Dermis microvascular lymphatic vessel endothelial cell (primary cell): ENCODE measurements around the gene DTNB. TPM values are rescaled to one million over a fixed set of nuclear protein-coding genes. Genes with fewer than 3 reads are reported as not detected.
"Not testable (repeated sequence)": the region's sequence is repeated elsewhere in the genome, so short reads cannot be mapped to it uniquely, and the experiment has no call there.

ENCODE experiments used
- DNase-seq, 2 donors: peaks; one replicate each; pipeline versions ENCODE4 v3.0.0 to v3.0.0-alpha.2; 2010; ENCODE audit warnings: low read depth in 2 of 2
- total RNA-seq: library from RNA; depleted of rRNA; stranded (reverse); fragments of >200 nt; gene quantifications from 2 replicates; pipeline ENCODE4 v1.2.1, GENCODE V29; 2014

DTNB gene
- total RNA-seq, 1 donor from 2014 or later: 4.9 TPM

GRCh38 chr2:25421289-25421688 is 252.1 kb downstream of the DTNB start:
- DNase-seq: no peak

GRCh38 chr2:25420820-25421237 is 252.5 kb downstream of the DTNB start:
- DNase-seq: no peak

- no peak for DNase-seq
Observed at GRCh38 chr2:25419678-25420242, 253.6 kb downstream of the DTNB start.

DNA sequence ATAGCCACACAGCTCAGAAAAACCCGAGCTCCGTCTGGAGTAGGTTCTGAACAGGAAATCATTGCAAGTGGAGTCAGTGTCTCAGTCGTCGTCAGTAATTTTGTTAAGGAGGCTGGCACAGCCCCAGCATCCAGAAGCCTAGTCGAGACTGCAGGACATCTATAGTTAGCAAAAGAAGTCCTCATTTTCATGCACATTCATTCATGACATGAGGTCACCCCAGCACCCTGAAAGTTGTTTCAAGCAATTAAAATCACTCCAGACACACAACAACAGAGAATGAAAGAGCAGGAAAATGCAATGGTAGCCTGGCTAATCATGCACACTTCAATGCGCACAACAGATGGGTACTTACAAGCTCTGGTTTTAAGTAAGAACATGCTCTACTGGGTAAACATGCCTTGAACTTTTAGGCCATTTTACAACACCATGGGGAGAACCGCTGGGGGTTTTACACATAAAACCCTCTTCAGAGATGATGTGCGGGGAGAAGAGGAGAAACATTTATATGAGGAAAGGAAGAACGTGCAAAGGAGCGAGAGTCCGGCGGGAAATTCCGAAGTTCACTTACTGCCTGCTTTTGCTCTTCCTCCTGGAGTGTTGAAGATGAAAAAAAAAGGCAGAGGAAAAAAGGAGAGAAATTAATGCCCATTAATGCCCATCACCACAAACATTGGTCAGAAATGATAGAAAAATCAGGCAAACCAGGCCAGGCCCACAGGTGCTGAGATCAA is 254.3 kb downstream of the DTNB start:
- DNase-seq: no peak

DNA sequence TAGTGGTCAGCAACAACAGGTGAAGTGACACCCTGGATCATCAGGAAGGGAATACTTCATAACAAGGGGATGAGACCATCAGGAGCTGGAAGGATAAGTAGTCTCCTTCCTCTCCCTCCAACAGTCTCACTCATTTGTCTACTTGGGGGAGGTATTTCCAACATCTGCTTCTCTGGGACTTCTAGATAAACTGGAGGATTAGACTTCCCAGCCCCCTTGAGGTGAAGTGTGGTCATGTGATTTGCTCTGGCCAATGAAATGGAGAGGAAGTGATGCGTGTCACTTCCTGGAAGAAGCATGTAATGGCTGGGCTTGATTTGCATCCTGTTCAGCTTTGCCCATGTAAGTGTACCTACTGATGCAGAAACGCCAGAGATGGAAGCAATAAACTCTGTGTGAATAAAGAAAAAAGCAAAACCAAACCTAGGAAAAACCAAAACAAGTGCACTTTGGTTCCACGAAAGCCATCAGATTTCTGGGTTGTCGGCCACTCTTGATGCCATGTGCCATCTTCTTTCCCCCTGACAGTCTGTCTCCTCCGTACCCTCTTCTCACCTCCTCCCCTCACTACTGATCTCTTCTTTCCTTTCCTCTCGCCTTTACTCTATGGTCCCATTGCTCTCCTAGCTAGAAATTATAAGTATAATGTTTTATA is 255.5 kb downstream of the DTNB start:
- DNase-seq: no peak

DNA sequence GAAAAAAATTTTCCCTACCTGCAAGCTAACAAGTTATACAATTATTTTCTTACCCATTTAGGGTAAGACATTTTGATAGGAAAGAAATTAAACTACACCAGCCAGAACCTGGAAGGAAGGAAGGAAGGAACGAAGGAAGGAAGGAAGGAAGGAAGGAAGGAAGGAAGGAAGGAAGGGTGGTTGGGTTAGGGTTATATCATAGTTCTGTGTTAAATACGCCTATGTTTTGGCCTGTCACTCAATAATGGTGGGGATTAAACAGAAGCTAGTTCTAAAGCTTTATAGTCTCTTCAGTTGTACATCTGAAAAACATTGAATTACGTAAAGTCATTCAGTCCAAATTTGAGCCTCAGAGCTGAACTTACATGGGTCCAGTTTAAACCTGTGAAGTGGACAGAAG is 256.7 kb downstream of the DTNB start:
- DNase-seq: no peak

GRCh38 chr2:25414781-25415180 is 258.6 kb downstream of the DTNB start:
- no peak for DNase-seq

GRCh38 chr2:25413409-25413808 is 260.0 kb downstream of the DTNB start:
- DNase-seq: not testable (repeated sequence)

GRCh38 chr2:25411753-25412152 is 261.6 kb downstream of the DTNB start:
- DNase-seq: no peak

DNA sequence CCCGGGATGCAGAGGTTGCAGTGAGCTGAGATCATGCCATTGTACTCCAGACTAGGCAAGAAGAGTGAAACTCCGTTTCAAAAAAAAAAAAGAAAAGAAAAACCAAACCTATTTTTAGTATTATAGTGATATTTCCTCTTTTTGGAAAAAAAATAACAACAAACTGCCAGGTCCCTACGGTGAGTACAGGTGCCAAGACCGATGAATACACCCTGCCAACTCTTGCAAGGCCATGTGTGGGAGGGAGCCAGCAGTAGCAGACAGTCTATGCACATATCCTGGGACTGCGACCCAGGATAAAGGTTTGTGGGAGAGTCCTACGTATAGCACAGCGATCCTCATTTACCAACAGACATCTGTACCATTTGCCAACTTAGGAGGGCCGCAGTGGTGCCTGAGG is 262.1 kb downstream of the DTNB start:
- no peak for DNase-seq

- no peak for DNase-seq
Observed at GRCh38 chr2:25410370-25410769, 263.0 kb downstream of the DTNB start.

- no peak for DNase-seq
Observed at GRCh38 chr2:25409468-25409867, 263.9 kb downstream of the DTNB start.

DNA sequence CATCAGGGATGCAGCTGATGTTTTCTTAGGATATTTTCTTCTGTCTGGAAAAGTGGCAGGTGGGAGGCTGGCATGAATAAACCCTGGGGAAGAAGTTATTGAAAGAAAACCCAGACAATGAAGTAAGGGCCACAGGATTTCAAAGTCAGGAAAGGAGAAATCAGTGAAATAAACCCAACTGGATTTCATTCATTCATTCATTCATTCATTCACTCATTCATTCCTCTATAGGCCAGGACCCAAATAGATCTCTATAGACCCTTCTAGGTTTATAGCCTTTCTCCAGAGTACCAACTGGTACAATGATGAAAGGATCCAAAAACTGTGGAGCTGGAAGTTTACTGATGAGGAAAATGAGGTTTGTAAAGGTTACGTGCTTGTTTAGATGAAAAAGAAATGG is 264.3 kb downstream of the DTNB start:
- DNase-seq: no peak

GRCh38 chr2:25405611-25406295 is 267.6 kb downstream of the DTNB start:
- DNase-seq: no peak

- DNase-seq: not testable (repeated sequence)
Observed at GRCh38 chr2:25403120-25403760, 270.1 kb downstream of the DTNB start.

- no peak for DNase-seq
Observed at GRCh38 chr2:25402477-25402876, 270.9 kb downstream of the DTNB start.

DNA sequence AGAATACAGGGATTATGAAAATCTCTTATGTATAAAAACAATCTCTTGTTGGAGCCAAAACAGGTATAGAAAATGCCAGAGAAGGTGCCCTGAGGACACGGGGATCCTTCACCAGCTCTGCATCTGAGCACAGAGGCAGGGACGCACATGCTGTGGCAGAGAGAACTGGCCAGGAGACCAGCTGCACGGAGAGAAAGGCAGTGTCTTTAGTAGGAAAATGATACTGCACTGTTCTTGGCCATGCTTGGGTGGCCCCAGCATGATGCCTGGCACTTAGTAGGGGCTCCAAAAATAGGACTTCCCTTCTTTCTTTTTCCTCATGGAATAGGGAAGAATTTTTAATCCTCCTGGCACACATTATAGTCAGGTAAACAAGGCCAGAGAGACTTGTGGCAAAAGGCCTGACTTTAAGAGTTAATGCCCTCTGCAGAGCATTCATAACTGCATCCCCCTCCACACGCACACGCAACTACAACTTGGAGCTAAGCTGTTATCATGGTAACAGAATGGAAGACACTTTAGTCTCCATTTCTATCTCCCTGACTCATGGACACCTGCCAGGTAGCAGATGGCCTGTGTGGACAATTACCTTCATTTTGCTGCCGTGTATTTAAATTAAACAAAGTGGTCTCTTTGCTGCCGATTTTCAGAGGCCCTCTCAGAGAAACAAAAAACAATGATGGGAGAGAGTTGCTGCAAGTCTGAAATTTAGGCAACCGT is 271.9 kb downstream of the DTNB start:
- DNase-seq: no peak

GRCh38 chr2:25400576-25401216 is 272.7 kb downstream of the DTNB start:
- DNase-seq: no peak

- DNase-seq: no peak
Observed at GRCh38 chr2:25400169-25400568, 273.2 kb downstream of the DTNB start.

- no peak for DNase-seq
Observed at GRCh38 chr2:25398534-25398933, 274.8 kb downstream of the DTNB start.

DNA sequence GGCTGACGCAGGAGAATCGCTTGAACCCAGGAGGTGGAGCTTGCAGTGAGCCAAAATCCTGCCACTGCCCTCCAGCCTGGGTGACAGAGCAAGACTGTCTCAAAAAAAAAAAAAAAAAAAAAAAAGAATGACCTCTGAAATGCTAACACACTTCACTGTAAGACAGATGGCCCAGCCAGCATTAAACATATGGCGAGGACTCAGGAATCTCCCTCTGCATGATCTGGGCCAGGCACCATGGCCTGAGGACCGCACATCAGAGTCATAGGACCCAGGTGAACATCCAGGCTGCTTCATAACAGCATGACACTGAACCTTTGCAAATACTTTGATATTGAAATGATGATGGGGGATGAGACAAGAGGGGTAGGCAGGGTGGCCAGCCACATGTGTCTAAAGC is 275.6 kb downstream of the DTNB start:
- DNase-seq: no peak
